GM18951 (cell line): Measurements from ENCODE around the gene CWC27.

Experiments used
- POLR2A ChIP-seq: IDR thresholded peaks from 4 replicates; pipeline ENCODE4 v1.6.1; 2011; ENCODE audit warnings: mild to moderate bottlenecking; ENCODE audit not compliant: insufficient read length, insufficient read depth; ENCODE audit errors: extremely low read depth
- in situ Hi-C: fragments of 300-500 bp; cut with MboI; formaldehyde crosslinking; loops from one replicate; pipeline ENCODE4 v1.12.0; 2022; ENCODE audit warnings: low sequenced_read_pairs, mixed read lengths, inconsistent platforms; ENCODE audit not compliant: unreplicated experiment

Gene CWC27

DNA sequence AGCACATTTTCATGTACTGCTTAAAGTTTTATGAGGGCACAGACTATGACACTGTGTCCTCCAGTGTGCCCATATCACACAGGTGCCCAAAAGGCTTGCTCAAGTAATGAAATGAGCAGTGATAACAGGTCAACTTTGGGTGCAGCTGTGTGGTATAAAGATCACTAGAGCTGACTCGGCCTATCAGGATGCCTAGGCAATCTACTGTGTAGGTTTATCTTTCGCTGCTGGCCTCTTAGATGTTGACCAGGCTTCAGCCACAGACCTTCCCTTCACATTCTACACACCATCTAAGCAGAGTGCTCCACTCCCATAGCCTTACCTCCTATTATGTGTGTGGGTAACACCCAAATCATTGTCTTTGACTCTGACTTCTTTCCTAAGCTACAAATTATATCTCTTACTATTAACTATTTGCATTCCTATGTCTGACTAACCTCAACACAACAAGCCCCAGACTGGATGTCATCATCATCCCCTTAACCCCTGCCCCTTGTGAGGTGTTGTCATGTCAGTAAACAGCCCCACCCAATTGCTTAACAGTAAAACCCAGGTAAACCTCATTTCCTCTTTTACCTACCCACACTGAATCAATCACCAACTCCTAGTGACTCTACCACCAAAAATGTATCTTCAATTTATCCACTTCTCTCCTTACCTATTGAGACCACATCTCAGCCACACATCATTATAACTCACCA, 2.8 kb upstream of the CWC27 start:
- no peak for TF ChIP-seq POLR2A
- in situ Hi-C loops: no loop called here

DNA sequence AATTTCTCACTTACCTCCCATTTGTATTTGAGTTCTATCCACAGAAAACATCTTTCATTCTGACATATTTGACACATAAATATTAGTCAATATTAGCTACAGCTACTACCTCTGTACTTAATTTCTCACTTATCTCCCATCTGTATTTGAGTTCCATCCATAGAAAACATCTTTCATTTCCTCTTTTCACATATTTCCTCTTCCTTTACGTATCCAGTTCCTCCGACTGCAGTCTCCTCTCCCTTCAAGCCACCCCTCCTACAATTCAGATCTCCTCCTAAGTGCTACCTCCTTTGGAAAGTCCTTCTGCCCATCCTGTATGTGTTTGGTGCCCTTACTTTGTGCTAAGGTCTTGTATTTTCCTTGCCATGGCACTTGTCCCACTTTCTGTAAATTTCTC, 1.8 kb upstream of the CWC27 start:
- in situ Hi-C loops: no loop called here
- TF ChIP-seq POLR2A: no peak

DNA sequence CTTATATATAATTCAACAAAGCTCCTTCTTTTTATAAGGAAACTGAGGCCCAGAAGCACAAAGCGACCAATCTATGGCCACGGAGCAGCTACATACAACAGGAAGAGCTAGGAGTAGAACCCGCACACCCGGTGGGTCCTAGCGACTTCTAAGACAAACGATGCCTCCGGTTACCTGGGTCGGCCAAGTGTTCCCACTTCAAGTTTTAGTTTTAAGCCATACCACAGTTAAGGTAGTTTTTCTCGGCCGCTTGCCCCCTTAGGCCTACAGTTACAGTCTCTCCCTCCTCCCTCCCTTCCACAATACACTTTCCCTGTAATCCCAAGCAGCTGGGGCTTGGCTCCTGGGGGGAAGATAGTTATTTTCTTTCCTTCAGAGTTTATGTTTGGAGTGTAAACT, 772 bp upstream of the CWC27 start:
- TF ChIP-seq POLR2A: no peak
- in situ Hi-C loops: no loop called here

DNA sequence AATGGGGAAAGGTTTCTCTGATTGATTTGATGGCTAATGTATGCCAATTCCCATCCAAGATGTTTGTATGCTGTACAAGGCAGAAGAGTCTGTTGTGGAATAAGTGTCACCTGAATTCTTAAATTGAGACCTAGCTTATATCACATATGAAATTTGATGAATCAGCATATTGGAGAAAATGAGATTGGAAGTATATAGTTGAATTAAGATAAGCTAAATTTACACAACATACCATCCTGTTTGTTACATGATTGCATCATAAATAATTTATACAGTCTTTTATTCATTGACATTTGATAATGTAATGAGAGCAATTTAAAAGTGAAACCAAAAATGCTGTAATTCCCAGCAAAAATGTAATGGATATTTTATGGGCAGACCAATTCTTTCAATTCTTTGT, 1.1 kb downstream of the CWC27 start:
- in situ Hi-C loops: no loop called here
- TF ChIP-seq POLR2A: no peak

DNA sequence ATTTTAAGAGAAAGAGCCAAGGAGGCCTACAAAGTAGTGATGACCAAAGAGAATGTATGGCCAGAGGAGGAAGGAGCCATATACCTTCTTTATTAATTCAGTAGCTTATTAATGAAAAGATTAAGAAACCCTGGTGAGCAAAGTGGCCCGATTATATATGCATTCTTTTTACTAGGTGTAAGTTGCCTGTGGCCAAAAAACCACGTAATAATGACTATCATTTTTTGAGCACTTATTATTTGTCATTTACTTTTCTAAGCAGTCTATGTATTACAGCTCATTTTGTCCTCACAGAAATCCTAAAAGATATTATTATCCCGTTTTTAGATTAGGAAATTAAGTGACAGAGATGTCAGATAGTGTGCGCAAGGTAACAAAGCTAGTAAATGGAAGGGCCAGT, 3.0 kb downstream of the CWC27 start:
- in situ Hi-C loops: no loop called here
- no peak for TF ChIP-seq POLR2A

DNA sequence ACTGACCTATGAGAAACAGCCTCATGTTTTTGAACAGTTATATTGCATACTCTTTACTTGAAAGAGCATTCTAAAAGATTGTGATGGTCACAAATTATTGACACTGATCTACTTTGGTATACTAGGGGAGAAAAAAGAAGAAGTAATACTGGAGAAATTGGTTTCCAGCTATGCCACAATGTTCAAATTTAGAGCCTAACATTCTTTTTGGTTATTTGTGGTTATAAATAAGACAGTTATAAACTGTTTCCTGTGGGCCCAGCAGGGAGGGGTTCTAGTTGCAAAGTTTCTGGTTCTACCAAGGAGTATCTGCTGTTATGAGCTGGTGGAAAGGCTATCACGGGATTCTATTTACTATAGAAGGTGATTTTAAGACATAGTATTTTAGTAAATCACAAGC, 4.8 kb downstream of the CWC27 start:
- no peak for TF ChIP-seq POLR2A
- in situ Hi-C loops: no loop called here

DNA sequence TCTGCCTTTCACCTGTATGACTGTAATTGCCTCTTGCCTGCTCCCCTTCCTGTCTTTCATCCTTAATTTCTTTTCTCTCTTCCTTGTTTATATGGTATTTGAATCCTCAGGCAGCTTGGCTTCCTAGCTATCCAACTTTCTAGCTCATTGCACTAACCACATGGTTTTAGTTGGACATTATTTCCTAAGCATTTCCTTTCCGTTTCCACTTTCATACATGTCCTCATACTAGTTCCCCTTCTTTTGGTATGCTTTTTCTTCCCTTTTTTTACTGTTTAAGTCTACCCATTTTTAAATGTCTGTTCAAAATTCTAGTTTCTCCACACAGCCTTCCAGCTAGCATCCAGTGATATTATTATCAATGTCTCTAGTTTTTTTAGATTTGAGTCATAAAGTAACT, 6.6 kb downstream of the CWC27 start:
- in situ Hi-C loops: no loop called here
- no peak for TF ChIP-seq POLR2A

DNA sequence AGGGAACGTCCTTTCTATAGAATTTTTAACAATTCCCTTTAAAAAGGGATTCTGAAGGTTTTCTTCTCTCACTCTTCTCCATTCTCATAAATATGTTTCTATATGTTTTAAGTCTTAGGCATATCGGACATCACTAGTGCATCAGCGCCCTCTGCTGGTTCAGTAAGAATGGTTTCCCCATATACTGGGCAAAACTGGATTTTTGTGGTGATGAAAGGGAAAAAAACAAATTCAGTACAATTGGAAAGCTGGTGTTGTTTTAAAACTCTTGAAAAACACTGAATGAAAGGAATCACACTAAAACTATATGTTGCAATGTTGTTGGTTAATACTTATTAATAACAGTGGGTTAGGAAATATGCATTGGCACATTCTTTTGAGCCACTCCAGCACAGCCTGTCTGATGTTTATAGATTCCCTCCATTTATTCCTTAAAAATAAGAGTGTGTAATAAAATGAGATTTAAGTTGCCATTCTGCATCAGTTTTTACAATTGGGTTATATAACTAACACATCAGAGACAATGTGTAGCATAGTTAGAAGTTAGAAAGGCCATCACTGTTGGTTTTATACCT, 15.8 kb downstream of the CWC27 start:
- in situ Hi-C loops: loop anchor here (10.0 kb wide), 1 partner anchor 150 kb away; no protein-coding TSS in a partner anchor
- TF ChIP-seq POLR2A: no peak

DNA sequence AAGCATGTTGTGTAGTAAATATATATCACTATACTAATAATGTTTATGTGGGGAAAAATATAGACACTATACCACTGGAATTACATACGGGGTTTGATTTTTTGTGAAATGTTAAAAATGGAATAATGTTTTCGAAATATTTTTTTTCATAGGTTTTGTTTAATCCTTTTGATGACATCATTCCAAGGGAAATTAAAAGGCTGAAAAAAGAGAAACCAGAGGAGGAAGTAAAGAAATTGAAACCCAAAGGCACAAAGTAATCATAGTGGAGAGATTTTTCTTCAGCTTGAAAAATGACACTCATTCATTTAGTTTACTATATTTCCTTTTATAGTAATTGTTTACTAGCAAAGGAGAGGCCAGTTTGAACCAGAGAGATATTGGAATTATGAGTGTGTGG, 17.6 kb downstream of the CWC27 start:
- in situ Hi-C loops: loop anchor here (10.0 kb wide), 1 partner anchor 152 kb away; no protein-coding TSS in a partner anchor
- no peak for TF ChIP-seq POLR2A

DNA sequence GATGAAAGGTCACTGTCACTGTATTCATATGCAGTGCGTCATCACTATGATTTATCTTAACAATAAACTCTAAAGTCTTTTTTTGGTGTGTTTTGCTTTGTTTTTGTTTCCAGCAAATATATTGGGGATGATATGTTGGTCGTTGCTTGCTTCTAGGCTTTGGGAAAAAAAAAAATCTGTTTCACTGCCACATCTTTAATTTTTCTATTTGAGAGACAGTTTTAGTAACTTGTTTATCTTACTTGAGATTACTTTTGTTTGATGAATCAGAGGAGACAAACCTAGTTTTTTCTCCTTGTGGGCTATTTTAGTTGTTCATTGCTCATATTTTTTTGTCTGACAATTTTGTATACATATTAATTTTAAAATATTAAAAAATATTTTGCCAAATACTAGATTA, 19.4 kb downstream of the CWC27 start:
- no peak for TF ChIP-seq POLR2A
- in situ Hi-C loops: loop anchor here (10.0 kb wide), 1 partner anchor 153 kb away; no protein-coding TSS in a partner anchor

DNA sequence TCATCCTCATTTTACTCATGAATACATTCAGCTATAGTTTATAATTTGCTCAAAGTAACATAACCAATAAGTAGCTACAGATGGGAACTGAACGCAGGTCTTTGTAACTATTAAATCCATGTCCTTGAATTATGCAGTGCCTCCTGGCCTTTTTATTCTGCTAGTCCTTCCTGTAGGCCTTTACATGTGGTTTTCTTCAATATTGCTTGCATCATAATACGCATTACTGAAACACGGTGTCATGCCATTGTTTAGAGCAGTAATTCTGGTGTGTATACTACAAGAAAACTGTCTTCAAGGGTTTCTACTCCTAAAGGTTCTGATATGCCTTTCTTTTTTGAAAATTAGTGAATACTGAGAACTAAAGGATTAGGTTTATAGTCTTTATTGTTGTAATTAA, 20.7 kb downstream of the CWC27 start:
- TF ChIP-seq POLR2A: no peak
- in situ Hi-C loops: loop anchor here (10.0 kb wide), 1 partner anchor 155 kb away; no protein-coding TSS in a partner anchor

DNA sequence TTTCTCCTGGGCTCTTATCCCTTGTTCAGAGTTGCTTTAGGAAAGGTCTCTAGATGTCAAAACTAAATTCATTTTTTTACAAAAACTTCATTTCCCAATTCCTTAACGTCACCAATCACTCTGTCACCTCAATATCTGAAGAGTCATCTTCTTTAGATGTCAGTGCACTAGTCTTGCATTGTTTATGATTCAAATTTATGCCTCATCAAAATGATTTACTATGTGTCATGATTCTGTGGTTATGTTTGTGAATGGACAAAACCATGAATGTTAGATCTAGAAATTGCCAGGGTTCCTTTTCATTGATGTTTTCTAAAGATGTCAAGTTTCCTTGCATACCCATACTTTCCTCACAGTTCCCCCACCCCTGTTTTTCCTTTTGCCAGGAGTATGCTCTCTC, 21.5 kb downstream of the CWC27 start:
- in situ Hi-C loops: no loop called here
- no peak for TF ChIP-seq POLR2A

DNA sequence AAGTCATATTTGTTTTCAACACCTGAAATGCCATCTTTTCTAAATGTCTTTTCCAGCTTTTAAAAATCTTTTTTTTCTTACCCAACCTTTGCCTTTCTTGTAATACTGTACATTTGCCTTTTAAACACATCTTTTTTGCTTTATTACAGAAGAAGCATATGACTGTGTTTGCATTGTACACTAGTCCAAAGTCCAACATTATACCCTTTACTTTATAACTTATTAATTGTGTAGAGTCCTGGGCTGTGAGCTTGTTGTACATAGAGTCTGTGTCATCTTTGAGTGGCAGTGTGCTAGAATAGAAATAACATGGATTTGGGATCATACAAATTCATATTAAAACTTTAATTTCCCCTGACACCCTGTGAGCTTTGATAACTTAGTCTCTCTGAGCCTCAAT, 23.7 kb downstream of the CWC27 start:
- TF ChIP-seq POLR2A: no peak
- in situ Hi-C loops: no loop called here

DNA sequence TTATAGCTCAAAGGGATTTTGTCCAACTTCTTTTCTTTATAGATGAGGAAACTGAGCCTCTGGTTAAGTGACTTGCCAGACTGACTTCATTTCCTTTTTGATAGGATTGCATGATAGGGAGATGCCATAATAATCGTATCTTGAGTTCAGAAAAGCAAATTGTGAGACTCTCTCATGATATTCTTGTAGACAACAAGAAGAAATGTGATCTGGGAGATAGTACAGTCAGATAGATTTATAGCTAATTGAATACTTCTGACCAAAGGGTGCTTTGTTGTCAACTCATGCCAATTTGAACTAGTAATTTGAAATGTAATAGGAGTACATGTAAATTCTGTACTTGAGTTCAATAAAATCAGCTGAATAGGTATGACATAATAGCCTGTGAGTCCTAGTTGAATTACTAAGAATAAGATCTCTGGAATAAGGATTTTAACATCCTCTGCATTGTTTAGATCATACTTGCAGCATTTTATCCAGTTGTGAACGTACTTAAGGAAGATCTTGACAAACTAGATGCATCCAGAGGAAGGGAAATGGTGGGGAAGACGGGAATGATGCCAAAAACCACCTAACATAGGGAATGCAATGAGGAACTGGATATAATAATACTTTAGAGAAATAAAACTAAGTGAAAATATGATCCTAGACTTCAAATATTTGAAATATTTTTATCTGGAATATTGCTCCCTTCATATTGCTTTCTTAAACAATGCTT, 25.5 kb downstream of the CWC27 start:
- in situ Hi-C loops: no loop called here
- TF ChIP-seq POLR2A: no peak

DNA sequence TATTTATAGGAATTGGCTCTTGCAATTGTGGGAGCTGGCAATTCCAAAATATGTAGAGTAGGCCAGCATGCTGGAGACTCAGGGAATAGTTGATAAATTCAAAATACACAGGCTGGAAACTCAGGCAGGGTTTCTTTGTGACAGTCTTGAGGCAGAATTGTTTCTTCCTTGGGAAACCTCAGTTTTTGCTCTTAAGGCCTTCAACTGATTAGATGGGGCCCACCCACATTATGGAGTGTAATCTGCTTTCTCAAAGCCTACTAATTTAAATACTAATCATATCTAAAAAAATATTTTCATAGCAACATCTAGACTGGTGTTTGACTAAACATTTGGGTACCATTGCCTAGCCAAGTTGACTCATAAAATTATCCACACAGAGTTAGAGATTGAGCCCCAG, 27.6 kb downstream of the CWC27 start:
- in situ Hi-C loops: no loop called here
- TF ChIP-seq POLR2A: no peak
